ENCODE data around the gene HEXD.

The HEXD gene

GRCh38 chr17:82491533-82491932, 73.4 kb downstream of the HEXD start:
- no peaks in the 10 kb centered on the region for H3K79me2 ChIP-seq (ENCODE audit: low read length)
- no peak overlapping the region for H3K9ac ChIP-seq (ENCODE audit: low read length)
- H3K4me3 ChIP-seq (ENCODE audit: low read length) = no peak overlapping the region
- 0 out of 2 replicates have a peak, but pooled peaks cover 2% of the 10 kb centered on the region for H3K36me3 ChIP-seq (replicated peaks; ENCODE audit: insufficient read depth, low read length)
- no peak for TF ChIP-seq CTCF (IDR thresholded peaks at IDR 0.05; ENCODE audit: low read length)
- TF ChIP-seq EZH2phosphoT487 (IDR thresholded peaks at IDR 0.05; ENCODE audit: low read length) = no peak
- TF ChIP-seq EZH2 (optimal IDR thresholded peaks at IDR 0.05; ENCODE audit: low read depth, low read length) = no peak
- DNase-seq = no peak
- H3K9me2 ChIP-seq (replicated peaks; ENCODE audit: insufficient read depth, low read length) = no peaks in the 10 kb centered on the region
- no peak overlapping the region for H3K4me2 ChIP-seq (ENCODE audit: low read depth, low read length)
- H2AFZ ChIP-seq (ENCODE audit: low read length) = no peak overlapping the region
- peaks cover 37% of the 10 kb centered on the region for H3K4me1 ChIP-seq (ENCODE audit: low read length)
- H3K27me3 ChIP-seq (replicated peaks; ENCODE audit: insufficient read depth, low read length) = no peaks in the 10 kb centered on the region
- no peak overlapping the region for H3K27ac ChIP-seq (ENCODE audit: low read length)
- peaks cover 43% of the 10 kb centered on the region for H3F3A ChIP-seq (ENCODE audit: insufficient read depth, low read length)
- H4K20me1 ChIP-seq (ENCODE audit: insufficient read depth, low read length) = no peaks in the 10 kb centered on the region
- no peaks in the 10 kb centered on the region for H3K9me3 ChIP-seq (replicated peaks; ENCODE audit: insufficient read depth, low read length)
